Prostate gland (tissue), 2 donors: ENCODE measurements around the gene SEMA3G.

Experiments used
- POLR2A ChIP-seq: fragments of 450-650 bp; IDR thresholded peaks from one replicate; pipeline ENCODE4 v1.6.1; 2016; ENCODE audit warnings: antibody characterized with exemption, mild to moderate bottlenecking
- POLR2AphosphoS5 ChIP-seq: sonication (generic); formaldehyde crosslinking; IDR thresholded peaks from one replicate; pipeline ENCODE4 v1.6.1; 2017; ENCODE audit warnings: antibody characterized with exemption
- TF ChIP-seq, protein P1 (sequence below), 4 experiments: fragments of 200-600 bp in 2 of 4; fragments of 450-650 bp in 2 of 4; sonication (generic) in 2 of 4; IDR thresholded peaks; 1 replicate in 3 of 4; 2 replicates in 1 of 4; pipeline ENCODE4 v1.5.1; 2016 to 2019; ENCODE audit warnings: antibody characterized with exemption in 4 of 4, mild to moderate bottlenecking in 2 of 4, moderate library complexity in 2 of 4

DNA sequence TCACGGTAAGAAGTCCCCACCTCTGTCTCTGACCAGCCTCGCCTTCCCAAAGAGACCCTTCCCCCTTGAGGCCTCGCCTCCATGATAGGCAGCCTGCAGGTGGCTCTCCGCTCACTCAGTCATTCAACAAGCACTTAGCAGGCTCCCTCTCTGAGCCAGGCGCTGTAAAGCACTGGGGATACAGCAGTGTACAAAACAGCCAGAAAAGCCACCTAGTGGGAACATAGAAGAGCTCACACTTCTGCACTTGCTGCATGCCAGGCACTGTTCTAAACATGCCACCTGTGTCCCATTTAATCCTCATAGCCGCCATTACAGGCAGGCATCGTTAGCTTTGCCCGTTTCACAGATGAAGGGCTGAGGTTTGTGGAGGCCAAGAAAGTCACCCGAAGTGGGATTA is 56.0 kb downstream of the SEMA3G start:
- TF ChIP-seq, protein P1, sequence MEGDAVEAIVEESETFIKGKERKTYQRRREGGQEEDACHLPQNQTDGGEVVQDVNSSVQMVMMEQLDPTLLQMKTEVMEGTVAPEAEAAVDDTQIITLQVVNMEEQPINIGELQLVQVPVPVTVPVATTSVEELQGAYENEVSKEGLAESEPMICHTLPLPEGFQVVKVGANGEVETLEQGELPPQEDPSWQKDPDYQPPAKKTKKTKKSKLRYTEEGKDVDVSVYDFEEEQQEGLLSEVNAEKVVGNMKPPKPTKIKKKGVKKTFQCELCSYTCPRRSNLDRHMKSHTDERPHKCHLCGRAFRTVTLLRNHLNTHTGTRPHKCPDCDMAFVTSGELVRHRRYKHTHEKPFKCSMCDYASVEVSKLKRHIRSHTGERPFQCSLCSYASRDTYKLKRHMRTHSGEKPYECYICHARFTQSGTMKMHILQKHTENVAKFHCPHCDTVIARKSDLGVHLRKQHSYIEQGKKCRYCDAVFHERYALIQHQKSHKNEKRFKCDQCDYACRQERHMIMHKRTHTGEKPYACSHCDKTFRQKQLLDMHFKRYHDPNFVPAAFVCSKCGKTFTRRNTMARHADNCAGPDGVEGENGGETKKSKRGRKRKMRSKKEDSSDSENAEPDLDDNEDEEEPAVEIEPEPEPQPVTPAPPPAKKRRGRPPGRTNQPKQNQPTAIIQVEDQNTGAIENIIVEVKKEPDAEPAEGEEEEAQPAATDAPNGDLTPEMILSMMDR (IDR thresholded peaks at IDR 0.05) = no peak
- TF ChIP-seq POLR2A (no peak), POLR2AphosphoS5 (no peak)
